GM12874 (cell line): ENCODE data around the gene MAG.
A peak's percentile ranks its signal among the peaks of the same experiment; 100 is the strongest.

ENCODE experiments used
- CTCF ChIP-seq: IDR thresholded peaks from 2 replicates; pipeline ENCODE4 v1.5.1; 2011; ENCODE audit warnings: low read depth, mild to moderate bottlenecking, control low read depth, low read length, moderate library complexity; ENCODE audit not compliant: insufficient read depth

MAG gene

GRCh38 chr19:35320065-35320713, 28.2 kb downstream of the MAG start:
- no peak for TF ChIP-seq CTCF

- TF ChIP-seq CTCF: no peak
Measured at GRCh38 chr19:35321291-35321690, 29.3 kb downstream of the MAG start.

GRCh38 chr19:35322014-35322413, 30.1 kb downstream of the MAG start:
- TF ChIP-seq CTCF: no peak

- TF ChIP-seq CTCF: peak; percentile 33; the same call in 1 of the 2 replicates
Measured at GRCh38 chr19:35327642-35328041, 35.7 kb downstream of the MAG start.

DNA sequence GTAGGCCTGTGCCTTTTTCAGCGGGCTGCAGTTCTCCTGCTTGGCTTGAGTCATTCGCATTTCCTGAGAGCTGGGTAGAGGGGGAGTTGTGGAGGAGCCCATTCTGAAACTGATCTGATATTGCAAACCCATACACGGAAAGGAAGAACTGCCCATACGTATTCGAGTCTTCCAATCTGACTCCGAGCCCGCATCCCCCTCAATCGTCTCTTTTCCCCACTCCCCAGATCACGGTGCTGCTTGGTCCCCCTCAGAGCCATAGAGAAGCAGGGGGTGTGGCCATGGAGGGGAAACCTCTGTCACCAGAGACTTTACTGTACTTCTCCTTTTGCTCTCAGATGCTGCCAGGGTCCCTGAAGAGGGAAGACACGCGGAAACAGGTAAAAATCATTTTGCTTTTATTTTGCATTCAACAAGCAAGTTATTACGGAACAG, 36.9 kb downstream of the MAG start, which contains the start of gene CD22:
Gene CD22, plus strand, starts transcription at position 337 of the 435 bp plus-strand sequence. CDS start 2,854 bp downstream, outside the sequence.
- no peak for TF ChIP-seq CTCF

GRCh38 chr19:35329323-35329722, 37.4 kb downstream of the MAG start:
- no peak for TF ChIP-seq CTCF

GRCh38 chr19:35330475-35330874, 38.5 kb downstream of the MAG start:
- TF ChIP-seq CTCF: no peak
